K562 (cell line): ENCODE measurements around the gene ADM5. TPM values are rescaled to one million over a fixed set of nuclear protein-coding genes. Genes with fewer than 3 reads are reported as not detected.

Source experiments
- CBFA2T3 ChIP-seq: fragments of 450-650 bp; IDR thresholded peaks from 2 replicates; pipeline ENCODE4 v1.6.1; 2017
- EGR1 ChIP-seq: fragments of 450-650 bp; conservative IDR thresholded peaks from 2 replicates; pipeline ENCODE4 v1.6.1; 2017; ENCODE audit warnings: mild to moderate bottlenecking
- MTA3 ChIP-seq: fragments of 450-650 bp; formaldehyde crosslinking; IDR thresholded peaks from 2 replicates; pipeline ENCODE4 v1.6.1; 2017; ENCODE audit warnings: mild to moderate bottlenecking, borderline replicate concordance
- MXI1 ChIP-seq: IDR thresholded peaks from 2 replicates; pipeline ENCODE4 v1.6.1; 2011; ENCODE audit warnings: low read depth, mild to moderate bottlenecking, improper control_type of control experiment, low read length
- SREBF1 ChIP-seq: fragments of 150-350 bp; IDR thresholded peaks from 2 replicates; pipeline ENCODE4 v1.6.1; 2014; ENCODE audit warnings: antibody characterized with exemption, low read depth, low read length, borderline replicate concordance
- ZBTB1 ChIP-seq: sonication (generic); formaldehyde crosslinking; IDR thresholded peaks from 2 replicates; pipeline ENCODE4 v1.8.1; 2023; ENCODE audit warnings: missing genetic modification reagents, low read depth, mild to moderate bottlenecking, borderline replicate concordance
- ZNF282 ChIP-seq: sonication (generic); formaldehyde crosslinking; IDR thresholded peaks from 2 replicates; pipeline ENCODE4 v1.8.1; 2023; ENCODE audit warnings: missing genetic modification reagents
- ZNF584 ChIP-seq: fragments of 200-800 bp; sonication (Bioruptor generic); IDR thresholded peaks from 2 replicates; pipeline ENCODE4 v1.6.1; 2016; ENCODE audit warnings: low read depth, mild to moderate bottlenecking, missing genetic modification characterization, missing compliant biosample characterization
- ZNF76 ChIP-seq: fragments of 250-450 bp; sonication (Bioruptor Pico); IDR thresholded peaks from 2 replicates; pipeline ENCODE4 v1.4.0; 2020; ENCODE audit warnings: mild to moderate bottlenecking, moderate library complexity, borderline replicate concordance
- polyA plus RNA-seq, 8 experiments: library from polyadenylated mRNA; depleted of rRNA in 4 of 8; stranded (reverse) in 5 of 8; unstranded in 3 of 8; fragments of >200 nt; fragmentation: Nextera tagmentation in 2 of 8; fragmentation: Illumina TruSeq in 1 of 8; extraction: Ambion mirVana in 2 of 8; extraction: Trizol in 1 of 8; gene quantifications; 2 replicates each; pipeline versions ENCODE4 v1.2.1 to v1.2.3, GENCODE V29; 2011 to 2014; ENCODE audit warnings: inconsistent platforms in 1 of 8, missing spikeins in 1 of 8
- total RNA-seq, 7 experiments: library from RNA; depleted of rRNA in 6 of 7; stranded (reverse); fragments of >200 nt in 6 of 7; fragmentation: Illumina TruSeq in 2 of 7; extraction: Trizol in 2 of 7; gene quantifications; 2 replicates each; pipeline versions ENCODE4 v1.2.1 to v1.2.3, GENCODE V29; 2011 to 2021; ENCODE audit warnings: low replicate concordance in 1 of 7
- TF ChIP-seq, protein P1 (sequence below), 3 experiments: IDR thresholded peaks in 2 of 3; conservative IDR thresholded peaks in 1 of 3; 2 replicates each; pipeline ENCODE4 v1.5.1; 2011 to 2012; ENCODE audit warnings: low read length in 3 of 3, mild to moderate bottlenecking in 3 of 3, control low read depth in 2 of 3, improper control_type of control experiment in 1 of 3, inconsistent platforms in 1 of 3, low read depth in 1 of 3, mixed read lengths in 1 of 3, moderate library complexity in 1 of 3; ENCODE audit not compliant: insufficient read depth in 2 of 3
- TF ChIP-seq, protein P2 (sequence below): sonication (generic); formaldehyde crosslinking; IDR thresholded peaks from 2 replicates; pipeline ENCODE4 v1.8.1; 2022; ENCODE audit warnings: missing genetic modification reagents
- TF ChIP-seq, protein P3 (sequence below): sonication (generic); formaldehyde crosslinking; IDR thresholded peaks from 2 replicates; pipeline ENCODE4 v1.8.0; 2022; ENCODE audit warnings: mild to moderate bottlenecking, missing genetic modification reagents
- TF ChIP-seq, protein P4 (sequence below): sonication (generic); formaldehyde crosslinking; IDR thresholded peaks from 2 replicates; pipeline ENCODE4 v1.8.0; 2023; ENCODE audit warnings: missing genetic modification reagents, mild to moderate bottlenecking, borderline replicate concordance
- TF ChIP-seq, protein P5 (sequence below): fragments of 450-650 bp; conservative IDR thresholded peaks from 2 replicates; pipeline ENCODE4 v1.6.1; 2016; ENCODE audit warnings: missing genetic modification characterization, low read depth, mild to moderate bottlenecking, missing compliant biosample characterization, moderate library complexity

Gene ADM5
- total and polyA plus RNA-seq, 9 of the 15 experiments (the other 6 are each of a cell fraction or from before 2014, with no cell fraction given), result 0.13 to 8.4 (median 2.0) TPM; not detected in 1

DNA sequence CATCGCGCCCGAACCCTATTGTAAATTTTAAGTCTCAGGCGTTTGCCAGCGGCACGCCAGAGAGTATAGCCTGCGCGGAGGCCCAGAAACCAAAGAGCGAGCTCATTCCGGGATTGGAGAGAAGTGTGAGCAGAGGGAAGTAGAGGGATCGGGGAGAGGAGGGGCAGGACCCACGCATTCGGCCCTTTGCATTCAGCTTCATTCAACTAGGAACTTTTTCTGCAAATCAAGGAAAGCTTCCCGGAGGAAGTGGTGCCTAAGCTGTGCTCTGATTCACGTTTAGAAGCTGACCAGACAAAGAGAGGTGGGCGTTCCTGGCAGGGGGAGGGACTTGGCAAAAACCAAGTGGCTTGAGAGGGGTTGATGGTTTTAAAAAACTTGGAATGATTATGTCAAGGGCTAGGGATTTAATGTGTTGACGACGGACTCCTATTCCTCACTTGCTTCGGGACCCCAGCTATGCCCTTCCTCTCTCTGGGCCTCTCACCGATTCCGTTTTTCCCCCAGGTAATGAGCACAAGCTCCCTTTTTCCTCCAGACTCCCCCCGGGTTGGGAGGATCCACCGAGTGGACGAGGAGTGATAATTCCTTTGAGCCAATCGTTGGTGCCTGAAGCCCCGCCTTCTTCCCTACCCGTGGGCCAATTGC, 13.1 kb upstream of the ADM5 start (continued):
- TF ChIP-seq MTA3 (no peak; the same call in 1 of the 2 replicates), MXI1 (no peak), CBFA2T3 (peak; percentile 11; the same call in 1 of the 2 replicates), ZNF76 (no peak), ZBTB1 (peak; percentile 56; the same call in 1 of the 2 replicates), SREBF1 (peak; percentile 86; the same call in 1 of the 2 replicates), EGR1 (peak; percentile 74), ZNF584 (CRISPR knock-in tag) (no peak), ZNF282 (CRISPR knock-in tag) (no peak)
- TF ChIP-seq, protein P1, sequence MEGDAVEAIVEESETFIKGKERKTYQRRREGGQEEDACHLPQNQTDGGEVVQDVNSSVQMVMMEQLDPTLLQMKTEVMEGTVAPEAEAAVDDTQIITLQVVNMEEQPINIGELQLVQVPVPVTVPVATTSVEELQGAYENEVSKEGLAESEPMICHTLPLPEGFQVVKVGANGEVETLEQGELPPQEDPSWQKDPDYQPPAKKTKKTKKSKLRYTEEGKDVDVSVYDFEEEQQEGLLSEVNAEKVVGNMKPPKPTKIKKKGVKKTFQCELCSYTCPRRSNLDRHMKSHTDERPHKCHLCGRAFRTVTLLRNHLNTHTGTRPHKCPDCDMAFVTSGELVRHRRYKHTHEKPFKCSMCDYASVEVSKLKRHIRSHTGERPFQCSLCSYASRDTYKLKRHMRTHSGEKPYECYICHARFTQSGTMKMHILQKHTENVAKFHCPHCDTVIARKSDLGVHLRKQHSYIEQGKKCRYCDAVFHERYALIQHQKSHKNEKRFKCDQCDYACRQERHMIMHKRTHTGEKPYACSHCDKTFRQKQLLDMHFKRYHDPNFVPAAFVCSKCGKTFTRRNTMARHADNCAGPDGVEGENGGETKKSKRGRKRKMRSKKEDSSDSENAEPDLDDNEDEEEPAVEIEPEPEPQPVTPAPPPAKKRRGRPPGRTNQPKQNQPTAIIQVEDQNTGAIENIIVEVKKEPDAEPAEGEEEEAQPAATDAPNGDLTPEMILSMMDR (IDR thresholded peaks at IDR 0.05 in 2 of 3, conservative IDR thresholded peaks at IDR 0.05 in 1 of 3; ENCODE audit: insufficient read depth in 2 of 3, low read depth in 1 of 3, low read length in 3 of 3), result no peak
- TF ChIP-seq, protein P2, sequence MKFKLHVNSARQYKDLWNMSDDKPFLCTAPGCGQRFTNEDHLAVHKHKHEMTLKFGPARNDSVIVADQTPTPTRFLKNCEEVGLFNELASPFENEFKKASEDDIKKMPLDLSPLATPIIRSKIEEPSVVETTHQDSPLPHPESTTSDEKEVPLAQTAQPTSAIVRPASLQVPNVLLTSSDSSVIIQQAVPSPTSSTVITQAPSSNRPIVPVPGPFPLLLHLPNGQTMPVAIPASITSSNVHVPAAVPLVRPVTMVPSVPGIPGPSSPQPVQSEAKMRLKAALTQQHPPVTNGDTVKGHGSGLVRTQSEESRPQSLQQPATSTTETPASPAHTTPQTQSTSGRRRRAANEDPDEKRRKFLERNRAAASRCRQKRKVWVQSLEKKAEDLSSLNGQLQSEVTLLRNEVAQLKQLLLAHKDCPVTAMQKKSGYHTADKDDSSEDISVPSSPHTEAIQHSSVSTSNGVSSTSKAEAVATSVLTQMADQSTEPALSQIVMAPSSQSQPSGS (CRISPR knock-in tag), result no peak
- TF ChIP-seq, protein P3, sequence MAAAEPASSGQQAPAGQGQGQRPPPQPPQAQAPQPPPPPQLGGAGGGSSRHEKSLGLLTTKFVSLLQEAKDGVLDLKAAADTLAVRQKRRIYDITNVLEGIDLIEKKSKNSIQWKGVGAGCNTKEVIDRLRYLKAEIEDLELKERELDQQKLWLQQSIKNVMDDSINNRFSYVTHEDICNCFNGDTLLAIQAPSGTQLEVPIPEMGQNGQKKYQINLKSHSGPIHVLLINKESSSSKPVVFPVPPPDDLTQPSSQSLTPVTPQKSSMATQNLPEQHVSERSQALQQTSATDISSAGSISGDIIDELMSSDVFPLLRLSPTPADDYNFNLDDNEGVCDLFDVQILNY (CRISPR knock-in tag), result no peak
- TF ChIP-seq, protein P4, sequence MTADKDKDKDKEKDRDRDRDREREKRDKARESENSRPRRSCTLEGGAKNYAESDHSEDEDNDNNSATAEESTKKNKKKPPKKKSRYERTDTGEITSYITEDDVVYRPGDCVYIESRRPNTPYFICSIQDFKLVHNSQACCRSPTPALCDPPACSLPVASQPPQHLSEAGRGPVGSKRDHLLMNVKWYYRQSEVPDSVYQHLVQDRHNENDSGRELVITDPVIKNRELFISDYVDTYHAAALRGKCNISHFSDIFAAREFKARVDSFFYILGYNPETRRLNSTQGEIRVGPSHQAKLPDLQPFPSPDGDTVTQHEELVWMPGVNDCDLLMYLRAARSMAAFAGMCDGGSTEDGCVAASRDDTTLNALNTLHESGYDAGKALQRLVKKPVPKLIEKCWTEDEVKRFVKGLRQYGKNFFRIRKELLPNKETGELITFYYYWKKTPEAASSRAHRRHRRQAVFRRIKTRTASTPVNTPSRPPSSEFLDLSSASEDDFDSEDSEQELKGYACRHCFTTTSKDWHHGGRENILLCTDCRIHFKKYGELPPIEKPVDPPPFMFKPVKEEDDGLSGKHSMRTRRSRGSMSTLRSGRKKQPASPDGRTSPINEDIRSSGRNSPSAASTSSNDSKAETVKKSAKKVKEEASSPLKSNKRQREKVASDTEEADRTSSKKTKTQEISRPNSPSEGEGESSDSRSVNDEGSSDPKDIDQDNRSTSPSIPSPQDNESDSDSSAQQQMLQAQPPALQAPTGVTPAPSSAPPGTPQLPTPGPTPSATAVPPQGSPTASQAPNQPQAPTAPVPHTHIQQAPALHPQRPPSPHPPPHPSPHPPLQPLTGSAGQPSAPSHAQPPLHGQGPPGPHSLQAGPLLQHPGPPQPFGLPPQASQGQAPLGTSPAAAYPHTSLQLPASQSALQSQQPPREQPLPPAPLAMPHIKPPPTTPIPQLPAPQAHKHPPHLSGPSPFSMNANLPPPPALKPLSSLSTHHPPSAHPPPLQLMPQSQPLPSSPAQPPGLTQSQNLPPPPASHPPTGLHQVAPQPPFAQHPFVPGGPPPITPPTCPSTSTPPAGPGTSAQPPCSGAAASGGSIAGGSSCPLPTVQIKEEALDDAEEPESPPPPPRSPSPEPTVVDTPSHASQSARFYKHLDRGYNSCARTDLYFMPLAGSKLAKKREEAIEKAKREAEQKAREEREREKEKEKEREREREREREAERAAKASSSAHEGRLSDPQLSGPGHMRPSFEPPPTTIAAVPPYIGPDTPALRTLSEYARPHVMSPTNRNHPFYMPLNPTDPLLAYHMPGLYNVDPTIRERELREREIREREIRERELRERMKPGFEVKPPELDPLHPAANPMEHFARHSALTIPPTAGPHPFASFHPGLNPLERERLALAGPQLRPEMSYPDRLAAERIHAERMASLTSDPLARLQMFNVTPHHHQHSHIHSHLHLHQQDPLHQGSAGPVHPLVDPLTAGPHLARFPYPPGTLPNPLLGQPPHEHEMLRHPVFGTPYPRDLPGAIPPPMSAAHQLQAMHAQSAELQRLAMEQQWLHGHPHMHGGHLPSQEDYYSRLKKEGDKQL (CRISPR knock-in tag), result 0 out of 2 replicates have a peak, but pooled peaks have one; percentile 74
- TF ChIP-seq, protein P5, sequence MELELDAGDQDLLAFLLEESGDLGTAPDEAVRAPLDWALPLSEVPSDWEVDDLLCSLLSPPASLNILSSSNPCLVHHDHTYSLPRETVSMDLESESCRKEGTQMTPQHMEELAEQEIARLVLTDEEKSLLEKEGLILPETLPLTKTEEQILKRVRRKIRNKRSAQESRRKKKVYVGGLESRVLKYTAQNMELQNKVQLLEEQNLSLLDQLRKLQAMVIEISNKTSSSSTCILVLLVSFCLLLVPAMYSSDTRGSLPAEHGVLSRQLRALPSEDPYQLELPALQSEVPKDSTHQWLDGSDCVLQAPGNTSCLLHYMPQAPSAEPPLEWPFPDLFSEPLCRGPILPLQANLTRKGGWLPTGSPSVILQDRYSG (tag), result no peak; the same call in 1 of the 2 replicates
